Liver (tissue), 9 donors: ENCODE data around the gene TMEM53. TPM values are rescaled to one million over a fixed set of nuclear protein-coding genes. Genes with fewer than 3 reads are reported as not detected.

ENCODE experiments used
- DNase-seq: peaks from one replicate; pipeline ENCODE4 v3.0.0-alpha.2; 2017; ENCODE audit warnings: low spot score
- H3K27ac ChIP-seq, 2 donors: one replicate each; pipeline ENCODE4 v1.7.0; 2013; ENCODE audit warnings: inconsistent platforms in 2 of 2, low read length in 2 of 2, control low read depth in 1 of 2, low read depth in 1 of 2, mild to moderate bottlenecking in 1 of 2
- H3K27me3 ChIP-seq, 4 donors: one replicate each; pipeline versions ENCODE4 v1.6.1 to v1.7.0; 2013; ENCODE audit warnings: low read length in 3 of 4, inconsistent platforms in 1 of 4, mild to moderate bottlenecking in 1 of 4, moderate library complexity in 1 of 4; ENCODE audit not compliant: control insufficient read depth in 4 of 4, insufficient read depth in 4 of 4
- H3K36me3 ChIP-seq, 4 donors: one replicate each; pipeline versions ENCODE4 v1.6.1 to v1.7.0; 2013; ENCODE audit warnings: low read length in 3 of 4, mild to moderate bottlenecking in 3 of 4, low read depth in 1 of 4, moderate library complexity in 1 of 4; ENCODE audit not compliant: control insufficient read depth in 4 of 4, insufficient read depth in 3 of 4
- H3K4me1 ChIP-seq, 4 donors: one replicate each; pipeline versions ENCODE4 v1.6.1 to v1.7.0; 2013; ENCODE audit warnings: low read length in 3 of 4, mild to moderate bottlenecking in 3 of 4, moderate library complexity in 1 of 4; ENCODE audit not compliant: control insufficient read depth in 4 of 4, insufficient read depth in 4 of 4
- H3K4me3 ChIP-seq, 3 donors: one replicate each; pipeline versions ENCODE4 v1.6.1 to v1.7.0; 2013; ENCODE audit warnings: low read length in 3 of 3, control low read depth in 1 of 3, low read depth in 1 of 3, mild to moderate bottlenecking in 1 of 3
- H3K9ac ChIP-seq, 2 donors: one replicate each; pipeline ENCODE4 v1.7.0; 2013; ENCODE audit warnings: low read length in 2 of 2, mild to moderate bottlenecking in 2 of 2, moderate library complexity in 2 of 2, control low read depth in 1 of 2, low read depth in 1 of 2
- H3K9me3 ChIP-seq, 4 donors: one replicate each; pipeline versions ENCODE4 v1.6.1 to v1.7.0; 2013; ENCODE audit warnings: low read length in 3 of 4; ENCODE audit not compliant: control insufficient read depth in 4 of 4
- ATF3 ChIP-seq: IDR thresholded peaks from 2 replicates; pipeline ENCODE4 v1.6.1; 2016; ENCODE audit warnings: antibody characterized with exemption
- CTCF ChIP-seq: fragments of 150-350 bp; IDR thresholded peaks from 2 replicates; pipeline ENCODE4 v1.5.1; 2017; ENCODE audit warnings: improper control_type of control experiment, low read depth, low read length; ENCODE audit not compliant: missing input control
- EGR1 ChIP-seq, 2 donors: IDR thresholded peaks; 2 replicates each; pipeline ENCODE4 v1.6.1; 2016 to 2018; ENCODE audit warnings: antibody characterized with exemption in 2 of 2, low read depth in 2 of 2
- FOXA1 ChIP-seq: IDR thresholded peaks from 2 replicates; pipeline ENCODE4 v1.6.1; 2016; ENCODE audit warnings: antibody characterized with exemption
- FOXA2 ChIP-seq: IDR thresholded peaks from 2 replicates; pipeline ENCODE4 v1.6.1; 2016; ENCODE audit warnings: antibody characterized with exemption
- GABPA ChIP-seq, 2 donors: IDR thresholded peaks in 1 of 2; conservative IDR thresholded peaks in 1 of 2; 2 replicates each; pipeline ENCODE4 v1.6.1; 2016; ENCODE audit warnings: antibody characterized with exemption in 2 of 2, mild to moderate bottlenecking in 1 of 2, moderate library complexity in 1 of 2
- HNF4A ChIP-seq, 2 donors: conservative IDR thresholded peaks; 2 replicates each; pipeline ENCODE4 v1.6.1; 2016; ENCODE audit warnings: antibody characterized with exemption in 2 of 2, mild to moderate bottlenecking in 2 of 2
- HNF4G ChIP-seq: IDR thresholded peaks from 2 replicates; pipeline ENCODE4 v1.6.1; 2016; ENCODE audit warnings: antibody characterized with exemption
- JUND ChIP-seq, 2 donors: IDR thresholded peaks; 2 replicates each; pipeline ENCODE4 v1.6.1; 2016; ENCODE audit warnings: antibody characterized with exemption in 2 of 2
- MAX ChIP-seq: IDR thresholded peaks from 2 replicates; pipeline ENCODE4 v1.6.1; 2016; ENCODE audit warnings: antibody characterized with exemption
- NR2F2 ChIP-seq: IDR thresholded peaks from 2 replicates; pipeline ENCODE4 v1.6.1; 2016; ENCODE audit warnings: antibody characterized with exemption
- RAD21 ChIP-seq, 2 donors: IDR thresholded peaks; 2 replicates each; pipeline ENCODE4 v1.6.1; 2016; ENCODE audit warnings: antibody characterized with exemption in 2 of 2, mild to moderate bottlenecking in 2 of 2
- REST ChIP-seq: IDR thresholded peaks from 2 replicates; pipeline ENCODE4 v1.6.1; 2016; ENCODE audit warnings: antibody characterized with exemption, mild to moderate bottlenecking
- RXRA ChIP-seq, 2 donors: IDR thresholded peaks; 2 replicates each; pipeline ENCODE4 v1.6.1; 2017 to 2018; ENCODE audit warnings: antibody characterized with exemption in 2 of 2, mild to moderate bottlenecking in 1 of 2
- SP1 ChIP-seq: IDR thresholded peaks from 2 replicates; pipeline ENCODE4 v1.6.1; 2018; ENCODE audit warnings: antibody characterized with exemption, mild to moderate bottlenecking
- TAF1 ChIP-seq: conservative IDR thresholded peaks from 2 replicates; pipeline ENCODE4 v1.6.1; 2016; ENCODE audit warnings: antibody characterized with exemption, mild to moderate bottlenecking
- YY1 ChIP-seq: IDR thresholded peaks from 2 replicates; pipeline ENCODE4 v1.6.1; 2016; ENCODE audit warnings: antibody characterized with exemption, mild to moderate bottlenecking
- ZBTB33 ChIP-seq: IDR thresholded peaks from 2 replicates; pipeline ENCODE4 v1.6.1; 2016; ENCODE audit warnings: antibody characterized with exemption
- WGBS: extraction: QIAGEN DNeasy Blood & Tissue Kit; methylation state at CpG from one replicate; pipeline ENCODE4 v1.1.7; 2013; 5-methylcytosine and 5-hydroxymethylcytosine counted together
- polyA plus RNA-seq, 2 donors: library from polyadenylated mRNA; stranded (reverse) in 1 of 2; unstranded in 1 of 2; fragments of 200-250 nt in 1 of 2; fragments of >200 nt in 1 of 2; fragmentation: Nextera tagmentation in 1 of 2; extraction: Ambion mirVana in 1 of 2; gene quantifications; one replicate each; pipeline versions ENCODE4 v1.2.1 to v1.2.3, GENCODE V29; 2013 to 2015
- total RNA-seq, 2 donors: library from RNA; depleted of rRNA; stranded (reverse); fragments of >200 nt; gene quantifications; one replicate each; pipeline ENCODE4 v1.2.3, GENCODE V29; 2014
- donor health status: healthy.
- donor health status: healthy.
- donor health status: healthy.
- donor health status: healthy.
- donor health status: healthy.

TMEM53 gene
- total and polyA plus RNA-seq, 4 donors = 9.9 to 89.2 (median 29.4) TPM

GRCh38 chr1:44714944-44715571 is 40.8 kb upstream of the TMEM53 start:
- no peaks in the 10 kb centered on the region for H3K27me3 ChIP-seq
- no peaks in the 10 kb centered on the region for H3K9me3 ChIP-seq
- H3K4me3 ChIP-seq = no peak overlapping the region
- WGBS = 13% methylated on average over 9 of the region's 9 CpGs
- no peaks in the 10 kb centered on the region for H3K36me3 ChIP-seq
- TF ChIP-seq ATF3 (no peak), SP1 (no peak), REST (no peak), TAF1 (no peak), HNF4A (conservative IDR thresholded peaks at IDR 0.05) (peak in 1 of 2 donors; percentile 18), EGR1 (IDR thresholded peaks at IDR 0.05; ENCODE audit: low read depth in 2 of 2) (no peak), RXRA (IDR thresholded peaks at IDR 0.05) (no peak), RAD21 (IDR thresholded peaks at IDR 0.05) (peak; percentile 83 to 91), CTCF (peak; percentile 89), JUND (IDR thresholded peaks at IDR 0.05) (no peak), FOXA1 (no peak), FOXA2 (no peak), MAX (no peak), ZBTB33 (no peak), YY1 (no peak), NR2F2 (no peak), HNF4G (no peak), GABPA (IDR thresholded peaks at IDR 0.05 in 1 of 2, conservative IDR thresholded peaks at IDR 0.05 in 1 of 2) (no peak)
- H3K4me1 ChIP-seq = peaks cover 0 to 7% (median 0%) of the 10 kb centered on the region in 4 donors
- H3K9ac ChIP-seq = peak overlapping the region in 1 of 2 donors; percentile 2
- no peak overlapping the region for H3K27ac ChIP-seq
- peak; percentile 64 for DNase-seq
